SK-N-SH (cell line): ENCODE results near the gene CATSPERD. TPM values are rescaled to one million over a fixed set of nuclear protein-coding genes. Genes with fewer than 3 reads are reported as not detected.
A peak's percentile ranks its signal among the peaks of the same experiment; 100 is the strongest.

Experiments used
- CTCF ChIA-PET: fragments of 300-600, 350-600 bp; formaldehyde crosslinking; extraction: SDS; loops from one replicate; lab custom pipeline; 2021; lab: Yijun Ruan, JAX
- POLR2A ChIA-PET: fragments of 350-600 bp; sonication (Branson Sonifier 250); formaldehyde crosslinking; extraction: SDS; loops from one replicate; lab custom pipeline; 2020; ENCODE audit warnings: antibody characterized with exemption, inconsistent platforms; lab: Yijun Ruan, JAX
- DNase-seq: peaks from one replicate; pipeline ENCODE4 v3.0.0; 2012
- H2AFZ ChIP-seq: fragments of 200-600 bp; sonication (generic); 2 replicates; pipeline ENCODE4 v1.8.1; 2016; ENCODE audit warnings: antibody characterized with exemption, mild to moderate bottlenecking, low read depth
- H3F3A ChIP-seq: fragments of 200-600 bp; sonication (generic); replicated peaks from 2 replicates; pipeline ENCODE3; 2016; ENCODE audit warnings: antibody characterized with exemption, mild to moderate bottlenecking; ENCODE audit not compliant: insufficient read depth
- H3K27ac ChIP-seq, 2 experiments: fragments of 200-500 bp in 1 of 2; fragments of 200-600 bp in 1 of 2; sonication (Bioruptor generic) in 1 of 2; sonication (generic), shearing (Covaris generic) in 1 of 2; 2 replicates each; pipeline versions ENCODE4 v1.5.1 to v1.6.1; 2014 to 2016; ENCODE audit warnings: low read depth in 2 of 2, inconsistent platforms in 1 of 2, low read length in 1 of 2, mild to moderate bottlenecking in 1 of 2, mixed read lengths in 1 of 2
- H3K27me3 ChIP-seq: fragments of 200-600 bp; sonication (generic), shearing (Covaris generic); 2 replicates; pipeline ENCODE4 v1.6.1; 2016; ENCODE audit warnings: mixed run types; ENCODE audit not compliant: insufficient read depth
- H3K36me3 ChIP-seq, 2 experiments: fragments of 200-500 bp in 1 of 2; fragments of 200-600 bp in 1 of 2; sonication (Bioruptor generic) in 1 of 2; sonication (generic) in 1 of 2; replicated peaks in 1 of 2; 2 replicates each; pipeline versions ENCODE3 to v1.5.1; 2014 to 2016; ENCODE audit warnings: low read length in 1 of 2, mild to moderate bottlenecking in 1 of 2; ENCODE audit not compliant: insufficient read depth in 2 of 2, control insufficient read depth in 1 of 2
- H3K4me1 ChIP-seq, 2 experiments: fragments of 200-500 bp in 1 of 2; fragments of 200-600 bp in 1 of 2; sonication (Bioruptor generic) in 1 of 2; sonication (generic), shearing (Covaris generic) in 1 of 2; 2 replicates each; pipeline versions ENCODE4 v1.5.1 to v1.6.1; 2014 to 2016; ENCODE audit warnings: low read depth in 1 of 2, low read length in 1 of 2, mixed run types in 1 of 2; ENCODE audit not compliant: insufficient read depth in 2 of 2, control insufficient read depth in 1 of 2
- H3K4me2 ChIP-seq: fragments of 200-600 bp; sonication (generic), shearing (Covaris generic); 2 replicates; pipeline ENCODE4 v1.6.1; 2017; ENCODE audit warnings: mixed run types
- H3K4me3 ChIP-seq, 2 experiments: fragments of 200-500 bp in 1 of 2; fragments of 200-600 bp in 1 of 2; sonication (Bioruptor generic) in 1 of 2; sonication (generic), shearing (Covaris generic) in 1 of 2; 2 replicates each; pipeline versions ENCODE4 v1.5.1 to v1.8.1; 2014 to 2016; ENCODE audit warnings: low read depth in 2 of 2, inconsistent platforms in 1 of 2, low read length in 1 of 2, mild to moderate bottlenecking in 1 of 2, mixed read lengths in 1 of 2, moderate library complexity in 1 of 2
- H3K79me2 ChIP-seq: fragments of 200-600 bp; sonication (generic); 2 replicates; pipeline ENCODE4 v1.8.1; 2017; ENCODE audit warnings: mild to moderate bottlenecking; ENCODE audit not compliant: insufficient read depth
- H3K9ac ChIP-seq: fragments of 200-600 bp; sonication (generic); 2 replicates; pipeline ENCODE4 v1.6.1; 2017; ENCODE audit warnings: mixed run types
- H3K9me2 ChIP-seq: fragments of 200-600 bp; sonication (generic); 2 replicates; pipeline ENCODE4 v1.6.1; 2017; ENCODE audit warnings: mixed run types
- H3K9me3 ChIP-seq: fragments of 200-600 bp; sonication (generic); 2 replicates; pipeline ENCODE4 v1.6.1; 2017; ENCODE audit warnings: mixed run types, mild to moderate bottlenecking, moderate library complexity
- H4K20me1 ChIP-seq: fragments of 200-600 bp; sonication (generic); 2 replicates; pipeline ENCODE4 v1.6.1; 2017; ENCODE audit warnings: mild to moderate bottlenecking, mixed run types; ENCODE audit not compliant: insufficient read depth
- ELF1 ChIP-seq: IDR thresholded peaks from 2 replicates; pipeline ENCODE4 v1.4.0; 2012
- EP300 ChIP-seq, 2 experiments: IDR thresholded peaks; 2 replicates each; pipeline versions ENCODE4 v1.4.0 to v1.6.1; 2012; ENCODE audit warnings: borderline replicate concordance in 1 of 2, low read depth in 1 of 2, low read length in 1 of 2
- GATA2 ChIP-seq: sonication (generic); formaldehyde crosslinking; IDR thresholded peaks from 2 replicates; pipeline ENCODE4 v1.5.0; 2020; ENCODE audit warnings: mild to moderate bottlenecking, missing genetic modification reagents
- JUND ChIP-seq: IDR thresholded peaks from 2 replicates; pipeline ENCODE4 v1.4.0; 2012
- NFIC ChIP-seq: IDR thresholded peaks from 2 replicates; pipeline ENCODE4 v1.4.0; 2012; ENCODE audit warnings: borderline replicate concordance
- POLR2AphosphoS5 ChIP-seq: IDR thresholded peaks from 2 replicates; pipeline ENCODE4 v1.6.1; 2012; ENCODE audit warnings: low read depth, low read length
- RAD21 ChIP-seq: IDR thresholded peaks from 2 replicates; pipeline ENCODE4 v1.6.1; 2012; ENCODE audit warnings: mild to moderate bottlenecking, low read length
- RXRA ChIP-seq: IDR thresholded peaks from 2 replicates; pipeline ENCODE4 v1.4.0; 2012; ENCODE audit warnings: low read depth, mild to moderate bottlenecking, borderline replicate concordance
- SIN3A ChIP-seq: IDR thresholded peaks from 2 replicates; pipeline ENCODE4 v1.6.1; 2012; ENCODE audit warnings: low read depth, mild to moderate bottlenecking, low read length, moderate library complexity, borderline replicate concordance
- SMC3 ChIP-seq: IDR thresholded peaks from 2 replicates; pipeline ENCODE4 v1.6.1; 2012; ENCODE audit warnings: low read depth, low read length, improper control_type of control experiment
- TAF1 ChIP-seq: IDR thresholded peaks from 2 replicates; pipeline ENCODE4 v1.6.1; 2012; ENCODE audit warnings: low read depth, mild to moderate bottlenecking, low read length, moderate library complexity, borderline replicate concordance
- TEAD4 ChIP-seq: IDR thresholded peaks from 2 replicates; pipeline ENCODE4 v1.4.0; 2012; ENCODE audit warnings: mild to moderate bottlenecking, borderline replicate concordance; ENCODE audit not compliant: insufficient read depth
- ZBTB33 ChIP-seq: IDR thresholded peaks from 2 replicates; pipeline ENCODE4 v1.4.0; 2012; ENCODE audit warnings: low read depth, borderline replicate concordance
- WGBS: methylation state at CpG from one replicate; pipeline ENCODE4 v1.1.6; 2017; ENCODE audit warnings: low lambda C conversion rate; 5-methylcytosine and 5-hydroxymethylcytosine counted together
- polyA plus RNA-seq, 3 experiments: library from polyadenylated mRNA; depleted of rRNA; stranded (reverse); fragments of >200 nt; gene quantifications; 2 replicates each; pipeline ENCODE4 v1.2.3, GENCODE V29; 2012
- TF ChIP-seq, protein P1 (sequence below): IDR thresholded peaks from 2 replicates; pipeline ENCODE4; 2012
- TF ChIP-seq, protein P2 (sequence below): IDR thresholded peaks from 2 replicates; pipeline ENCODE4 v1.4.0; 2012; ENCODE audit warnings: low read depth

The CATSPERD gene
- polyA plus RNA-seq, 1 of the 3 experiments (the other 2 are of a cell fraction): not detected

DNA sequence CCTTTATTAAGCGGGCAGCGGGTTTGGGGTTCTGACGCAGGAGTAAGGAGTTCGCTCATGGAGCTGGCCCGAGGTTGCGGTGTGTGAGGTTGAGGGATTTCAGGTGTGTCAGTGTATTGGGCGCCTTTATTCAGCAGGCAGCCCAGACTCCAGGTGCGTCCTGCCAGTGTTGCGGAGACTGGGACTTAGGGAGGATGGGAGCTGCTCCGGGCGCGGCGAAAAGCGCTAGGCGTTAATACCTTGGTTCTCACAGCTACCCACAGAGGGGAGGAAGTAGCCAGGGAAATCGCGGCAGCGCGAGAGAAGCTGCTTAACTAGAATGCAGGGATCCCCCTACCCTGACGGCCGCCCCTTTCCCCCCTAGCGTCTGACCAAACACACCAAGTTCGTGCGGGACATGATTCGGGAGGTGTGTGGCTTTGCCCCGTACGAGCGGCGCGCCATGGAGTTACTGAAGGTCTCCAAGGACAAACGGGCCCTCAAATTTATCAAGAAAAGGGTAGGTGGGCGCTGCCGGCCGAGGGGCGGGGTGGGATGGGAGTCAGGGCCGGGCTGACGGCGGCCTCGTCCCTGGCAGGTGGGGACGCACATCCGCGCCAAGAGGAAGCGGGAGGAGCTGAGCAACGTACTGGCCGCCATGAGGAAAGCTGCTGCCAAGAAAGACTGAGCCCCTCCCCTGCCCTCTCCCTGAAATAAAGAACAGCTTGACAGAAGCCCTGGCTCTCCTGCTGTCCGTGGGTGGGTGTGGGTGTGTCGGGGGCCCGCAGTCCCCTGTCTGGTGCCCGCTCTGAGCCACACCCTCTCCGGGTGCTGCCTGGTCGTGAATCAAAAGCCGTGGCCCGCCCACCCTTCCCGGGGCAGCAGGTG is 29.2 kb upstream of the CATSPERD start:
- WGBS: 2% methylated on average over 24 of the region's 54 CpGs
- Histone ChIP-seq H3K27ac (peak overlapping the region; percentile 83 to 93), H3F3A (peaks cover 46% of the 10 kb centered on the region), H3K4me3 (peak overlapping the region; percentile 97), H2AFZ (no peak overlapping the region), H3K9me2 (no peaks in the 10 kb centered on the region), H3K4me1 (peaks cover 0 to 27% of the 10 kb centered on the region in 2 experiments; a peak in 1 of 4 replicates), H3K4me2 (peak overlapping the region; percentile 93), H3K9me3 (no peaks in the 10 kb centered on the region), H3K27me3 (no peaks in the 10 kb centered on the region), H3K9ac (peak overlapping the region; percentile 94), H4K20me1 (peaks cover 61% of the 10 kb centered on the region), H3K36me3 (peaks cover 9 to 45% of the 10 kb centered on the region in 2 experiments), H3K79me2 (peaks cover 53% of the 10 kb centered on the region)
- POLR2A ChIA-PET: interaction anchor here (0.6 to 1.6 kb wide), 7 partner anchors 9 to 89 kb away, joined by 3 to 12 read pairs (median 5); partner anchors contain the start of genes CATSPERD, LONP1, SAFB and SAFB2
- peak; percentile 67 for DNase-seq
- CTCF ChIA-PET: interaction anchor here (0.5 to 3.8 kb wide), 8 partner anchors 9 to 364 kb away, joined by 3 to 31 read pairs (median 3); partner anchors contain the start of genes CATSPERD and LONP1
- TF ChIP-seq TEAD4: no peak
- 0 out of 2 replicates have a peak, but pooled peaks have one; percentile 17 for TF ChIP-seq TAF1
- peak; percentile 47; the same call in 1 of the 2 replicates for TF ChIP-seq POLR2AphosphoS5
- TF ChIP-seq, protein P1, sequence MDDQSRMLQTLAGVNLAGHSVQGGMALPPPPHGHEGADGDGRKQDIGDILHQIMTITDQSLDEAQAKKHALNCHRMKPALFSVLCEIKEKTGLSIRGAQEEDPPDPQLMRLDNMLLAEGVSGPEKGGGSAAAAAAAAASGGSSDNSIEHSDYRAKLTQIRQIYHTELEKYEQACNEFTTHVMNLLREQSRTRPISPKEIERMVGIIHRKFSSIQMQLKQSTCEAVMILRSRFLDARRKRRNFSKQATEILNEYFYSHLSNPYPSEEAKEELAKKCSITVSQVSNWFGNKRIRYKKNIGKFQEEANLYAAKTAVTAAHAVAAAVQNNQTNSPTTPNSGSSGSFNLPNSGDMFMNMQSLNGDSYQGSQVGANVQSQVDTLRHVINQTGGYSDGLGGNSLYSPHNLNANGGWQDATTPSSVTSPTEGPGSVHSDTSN: peak; percentile 3; the same call in 1 of the 2 replicates
- TF ChIP-seq SIN3A: peak; percentile 42; the same call in 1 of the 2 replicates
- TF ChIP-seq, protein P2, sequence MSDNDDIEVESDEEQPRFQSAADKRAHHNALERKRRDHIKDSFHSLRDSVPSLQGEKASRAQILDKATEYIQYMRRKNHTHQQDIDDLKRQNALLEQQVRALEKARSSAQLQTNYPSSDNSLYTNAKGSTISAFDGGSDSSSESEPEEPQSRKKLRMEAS: peak; percentile 28; the same call in 1 of the 2 replicates
- peak; percentile 22; the same call in 1 of the 2 replicates for TF ChIP-seq ELF1
- peak; percentile 29; the same call in 1 of the 2 replicates for TF ChIP-seq NFIC
- no peak; the same call in 1 of the 2 replicates for TF ChIP-seq JUND

DNA sequence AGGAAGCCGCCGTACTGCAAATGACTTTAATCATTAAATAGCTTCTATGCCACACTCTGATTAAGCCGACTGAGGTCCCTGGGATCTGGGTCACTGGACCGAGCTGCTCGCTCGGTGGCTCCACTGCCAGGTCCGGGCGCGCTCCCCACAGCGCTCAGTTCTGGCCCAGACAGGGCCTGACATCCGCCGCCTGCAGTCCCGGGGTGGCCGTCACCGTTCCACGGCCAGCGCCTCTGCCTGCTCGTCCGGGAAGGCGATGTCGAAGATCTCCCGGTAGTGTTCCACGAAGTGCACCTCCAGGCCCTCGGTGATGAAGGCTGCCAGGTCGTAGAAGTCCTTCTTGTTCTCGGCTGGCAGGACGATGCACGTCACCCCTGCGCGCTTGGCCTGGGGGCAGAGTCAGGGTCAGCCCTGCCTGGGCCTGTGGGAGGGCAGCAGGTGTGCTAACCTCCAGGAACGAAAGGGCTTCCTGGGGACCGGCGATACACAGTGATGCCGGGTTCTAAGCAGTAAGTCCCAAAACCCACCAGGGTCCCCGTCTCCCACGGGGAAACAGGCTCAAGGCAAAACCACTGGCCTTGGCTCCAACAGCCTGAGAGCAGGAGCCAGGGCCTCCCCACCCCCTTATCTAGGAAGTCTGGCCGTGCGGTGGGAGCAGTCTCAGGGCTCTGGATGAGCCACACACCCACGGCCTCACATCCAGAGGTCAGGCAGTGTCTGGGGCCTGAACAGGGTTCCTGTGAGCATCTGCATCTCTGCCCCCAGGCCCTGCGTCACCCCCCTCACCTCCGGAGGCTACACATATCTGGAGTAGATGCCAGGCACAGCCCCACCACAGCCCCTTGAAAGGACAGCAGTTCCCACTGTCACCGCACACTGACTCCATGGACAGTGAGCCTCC is 28.4 kb upstream of the CATSPERD start:
- peaks cover 42% of the 10 kb centered on the region for H3F3A ChIP-seq
- H3K27me3 ChIP-seq: no peaks in the 10 kb centered on the region
- peak overlapping the region; percentile 93 for H3K4me2 ChIP-seq
- no peaks in the 10 kb centered on the region for H3K9me2 ChIP-seq
- TF ChIP-seq RAD21: no peak
- no peak for TF ChIP-seq GATA2 (CRISPR knock-in tag)
- 0 out of 2 replicates have a peak, but pooled peaks have one; percentile 21 for TF ChIP-seq JUND
- peak; percentile 46; the same call in 1 of the 2 replicates for TF ChIP-seq SIN3A
- TF ChIP-seq SMC3: no peak
- TF ChIP-seq EP300 (IDR thresholded peaks at IDR 0.05; ENCODE audit: borderline replicate concordance in 1 of 2, low read depth in 1 of 2, low read length in 1 of 2): no peak
- TF ChIP-seq ZBTB33: peak; percentile 23; the same call in 1 of the 2 replicates
- TF ChIP-seq RXRA: no peak
- peaks cover 0 to 27% of the 10 kb centered on the region in 2 experiments; a peak in 1 of 4 replicates for H3K4me1 ChIP-seq
- ChIA-PET CTCF (interaction anchor here (0.8 to 3.8 kb wide), 3 partner anchors 10 to 27 kb away, joined by 3 to 31 read pairs (median 3); partner anchors contain the start of genes CATSPERD and LONP1), POLR2A (interaction anchor here (1.2 to 1.6 kb wide), 4 partner anchors 8 to 89 kb away, joined by 4 to 12 read pairs (median 5); partner anchors contain the start of genes CATSPERD and LONP1)
- H3K79me2 ChIP-seq: peaks cover 53% of the 10 kb centered on the region
- H4K20me1 ChIP-seq: peaks cover 68% of the 10 kb centered on the region
- H3K4me3 ChIP-seq: peak overlapping the region; percentile 97
- H2AFZ ChIP-seq: no peak overlapping the region
- peak overlapping the region; percentile 6 to 58; a peak in 3 of 4 replicates for H3K27ac ChIP-seq
- no peaks in the 10 kb centered on the region for H3K9me3 ChIP-seq
- WGBS: 51% methylated on average over 21 of the region's 42 CpGs
- H3K36me3 ChIP-seq: peaks cover 9 to 54% of the 10 kb centered on the region in 2 experiments
- DNase-seq: peak; percentile 64
- peak overlapping the region; percentile 94; the same call in 1 of the 2 replicates for H3K9ac ChIP-seq
